Esophagus (tissue), 2 donors: ENCODE measurements around the gene CHD5. TPM values are rescaled to one million over a fixed set of nuclear protein-coding genes. Genes with fewer than 3 reads are reported as not detected.

ENCODE experiments used
- H3K27ac ChIP-seq, 2 donors: one replicate each; pipeline ENCODE4 v1.5.1; 2013; ENCODE audit warnings: low read depth in 2 of 2, mild to moderate bottlenecking in 2 of 2, inconsistent platforms in 1 of 2, low read length in 1 of 2, moderate library complexity in 1 of 2
- H3K27me3 ChIP-seq, 2 donors: one replicate each; pipeline ENCODE4 v1.6.1; 2013; ENCODE audit warnings: low read length in 2 of 2, control low read depth in 1 of 2, mild to moderate bottlenecking in 1 of 2; ENCODE audit not compliant: insufficient read depth in 2 of 2, control insufficient read depth in 1 of 2
- H3K36me3 ChIP-seq, 2 donors: one replicate each; pipeline ENCODE4 v1.6.1; 2013; ENCODE audit warnings: low read length in 1 of 2; ENCODE audit not compliant: control insufficient read depth in 2 of 2, insufficient read depth in 2 of 2
- H3K4me1 ChIP-seq, 2 donors: one replicate each; pipeline ENCODE4 v1.6.1; 2013; ENCODE audit warnings: low read length in 1 of 2; ENCODE audit not compliant: control insufficient read depth in 2 of 2, insufficient read depth in 2 of 2
- H3K4me3 ChIP-seq, 2 donors: one replicate each; pipeline ENCODE4 v1.5.1; 2013; ENCODE audit warnings: low read length in 2 of 2, mild to moderate bottlenecking in 2 of 2, low read depth in 1 of 2, moderate library complexity in 1 of 2
- H3K9me3 ChIP-seq, 2 donors: one replicate each; pipeline ENCODE4 v1.6.1; 2013; ENCODE audit warnings: mild to moderate bottlenecking in 2 of 2, low read depth in 1 of 2, low read length in 1 of 2, moderate library complexity in 1 of 2; ENCODE audit not compliant: control insufficient read depth in 2 of 2, insufficient read depth in 1 of 2
- WGBS, 2 donors: extraction: QIAGEN DNeasy Blood & Tissue Kit; methylation state at CpG; one replicate each; pipeline ENCODE4 v1.1.7; 2013; 5-methylcytosine and 5-hydroxymethylcytosine counted together
- polyA plus RNA-seq, 2 donors: library from polyadenylated mRNA; stranded (reverse); fragments of 200-250 nt; gene quantifications; one replicate each; pipeline ENCODE4 v1.2.3, GENCODE V29; 2013
- donor health status: healthy with polysubstance abuse.
- donor health status: Bipolar disorder and iron deficiency.

The CHD5 gene
- polyA plus RNA-seq, 2 donors: 0.16 to 0.26 TPM

GRCh38 chr1:6086762-6087376 lies 93.3 kb downstream of the CHD5 start:
- Histone ChIP-seq H3K27ac (no peak overlapping the region), H3K4me3 (no peak overlapping the region), H3K27me3 (no peaks in the 10 kb centered on the region), H3K9me3 (no peaks in the 10 kb centered on the region), H3K36me3 (no peaks in the 10 kb centered on the region), H3K4me1 (peaks cover 0 to 4% of the 10 kb centered on the region in 2 donors)
- WGBS, 2 donors: 76 to 86% methylated on average over 15 of the region's 15 CpGs

- Histone ChIP-seq H3K4me1 (peaks cover 0 to 4% of the 10 kb centered on the region in 2 donors), H3K36me3 (no peaks in the 10 kb centered on the region), H3K27me3 (no peaks in the 10 kb centered on the region), H3K9me3 (no peaks in the 10 kb centered on the region), H3K27ac (no peak overlapping the region), H3K4me3 (no peak overlapping the region)
- 65 to 74% methylated on average over 13 of the region's 13 CpGs for WGBS, 2 donors
These were observed 93.8 kb downstream of the CHD5 start for GRCh38 chr1:6086358-6086757.

GRCh38 chr1:6085666-6086065 lies 94.5 kb downstream of the CHD5 start:
- Histone ChIP-seq H3K27me3 (no peaks in the 10 kb centered on the region), H3K9me3 (no peaks in the 10 kb centered on the region), H3K36me3 (no peaks in the 10 kb centered on the region), H3K4me3 (no peak overlapping the region), H3K27ac (no peak overlapping the region), H3K4me1 (peaks cover 0 to 4% of the 10 kb centered on the region in 2 donors)
- 94 to 95% methylated on average over 13 of the region's 13 CpGs for WGBS, 2 donors

- WGBS, 2 donors: 85 to 89% methylated on average over 18 of the region's 18 CpGs
- H3K4me3 ChIP-seq: no peak overlapping the region
- H3K4me1 ChIP-seq: peaks cover 0 to 4% of the 10 kb centered on the region in 2 donors
- no peak overlapping the region for H3K27ac ChIP-seq
- no peaks in the 10 kb centered on the region for H3K27me3 ChIP-seq
- no peaks in the 10 kb centered on the region for H3K36me3 ChIP-seq
- no peaks in the 10 kb centered on the region for H3K9me3 ChIP-seq
These were observed 95.2 kb downstream of the CHD5 start for GRCh38 chr1:6084781-6085495.

- Histone ChIP-seq H3K27ac (no peak overlapping the region), H3K4me3 (no peak overlapping the region), H3K4me1 (peaks cover 0 to 4% of the 10 kb centered on the region in 2 donors), H3K27me3 (no peaks in the 10 kb centered on the region), H3K36me3 (no peaks in the 10 kb centered on the region), H3K9me3 (no peaks in the 10 kb centered on the region)
- WGBS, 2 donors: 64 to 66% methylated on average over 12 of the region's 12 CpGs
These were observed 96.2 kb downstream of the CHD5 start for GRCh38 chr1:6083801-6084446.

GRCh38 chr1:6083385-6083784 lies 96.7 kb downstream of the CHD5 start:
- Histone ChIP-seq H3K36me3 (no peaks in the 10 kb centered on the region), H3K4me1 (peaks cover 0 to 4% of the 10 kb centered on the region in 2 donors), H3K9me3 (no peaks in the 10 kb centered on the region), H3K27me3 (no peaks in the 10 kb centered on the region), H3K27ac (no peak overlapping the region), H3K4me3 (no peak overlapping the region)
- 77 to 78% methylated on average over 18 of the region's 18 CpGs for WGBS, 2 donors

- no peak overlapping the region for H3K4me3 ChIP-seq
- H3K27ac ChIP-seq: no peak overlapping the region
- 63 to 65% methylated on average over 10 of the region's 10 CpGs for WGBS, 2 donors
- H3K36me3 ChIP-seq: no peaks in the 10 kb centered on the region
- no peaks in the 10 kb centered on the region for H3K9me3 ChIP-seq
- H3K27me3 ChIP-seq: no peaks in the 10 kb centered on the region
- H3K4me1 ChIP-seq: peaks cover 0 to 4% of the 10 kb centered on the region in 2 donors
These were observed 97.6 kb downstream of the CHD5 start for GRCh38 chr1:6082430-6082971.

GRCh38 chr1:6081901-6082300 lies 98.2 kb downstream of the CHD5 start:
- Histone ChIP-seq H3K27ac (no peak overlapping the region), H3K27me3 (no peaks in the 10 kb centered on the region), H3K4me3 (no peak overlapping the region), H3K9me3 (no peaks in the 10 kb centered on the region), H3K4me1 (peaks cover 0 to 4% of the 10 kb centered on the region in 2 donors), H3K36me3 (no peaks in the 10 kb centered on the region)
- 78 to 81% methylated on average over 12 of the region's 12 CpGs for WGBS, 2 donors

- H3K4me3 ChIP-seq: no peak overlapping the region
- no peaks in the 10 kb centered on the region for H3K9me3 ChIP-seq
- H3K4me1 ChIP-seq: peaks cover 0 to 4% of the 10 kb centered on the region in 2 donors
- H3K27me3 ChIP-seq: no peaks in the 10 kb centered on the region
- no peaks in the 10 kb centered on the region for H3K36me3 ChIP-seq
- H3K27ac ChIP-seq: no peak overlapping the region
- WGBS, 2 donors: 48 to 53% methylated on average over 12 of the region's 12 CpGs
These were observed 99.7 kb downstream of the CHD5 start for GRCh38 chr1:6080469-6080868.
